ENCODE results near the gene ATF4.
"Not testable (repeated sequence)": the region's sequence is repeated elsewhere in the genome, so short reads cannot be mapped to it uniquely, and the experiment has no call there.

ATF4 gene

GRCh38 chr22:39511226-39511625 lies 9.1 kb upstream of the ATF4 start:
- no peak for DNase-seq

- no peak for DNase-seq
Observed at GRCh38 chr22:39512026-39512425, 8.3 kb upstream of the ATF4 start.

- DNase-seq, result no peak
Observed at GRCh38 chr22:39513791-39514190, 6.6 kb upstream of the ATF4 start.

GRCh38 chr22:39514373-39514973 lies 5.9 kb upstream of the ATF4 start:
- DNase-seq, result peak; percentile 72 to 77

- no peak for DNase-seq
Observed at GRCh38 chr22:39515266-39516050, 4.9 kb upstream of the ATF4 start.

- no peak for DNase-seq
Observed at GRCh38 chr22:39517470-39517869, 2.9 kb upstream of the ATF4 start.

GRCh38 chr22:39518144-39518786 lies 2.1 kb upstream of the ATF4 start:
- no peak for DNase-seq

- DNase-seq, result peak; percentile 66 to 67
Observed at GRCh38 chr22:39518996-39519680, 1.2 kb upstream of the ATF4 start.

- peak in 1 of 2 experiments; percentile 96 for DNase-seq
Observed at GRCh38 chr22:39519681-39520225, 609 bp upstream of the ATF4 start.

GRCh38 chr22:39521106-39521885 lies 934 bp downstream of the ATF4 start:
- not testable (repeated sequence) for DNase-seq

GRCh38 chr22:39522091-39522490 lies 1.7 kb downstream of the ATF4 start:
- not testable (repeated sequence) for DNase-seq

- DNase-seq, result peak; percentile 64 to 71
Observed at GRCh38 chr22:39522567-39523300, 2.4 kb downstream of the ATF4 start.

- peak; percentile 38 to 49 for DNase-seq
Observed at GRCh38 chr22:39524089-39524752, 3.9 kb downstream of the ATF4 start.

- peak; percentile 44 to 48 for DNase-seq
Observed at GRCh38 chr22:39524753-39525657, 4.6 kb downstream of the ATF4 start.

- peak in 1 of 2 experiments; percentile 42 for DNase-seq
Observed at GRCh38 chr22:39525658-39525975, 5.3 kb downstream of the ATF4 start.

GRCh38 chr22:39526736-39527171 lies 6.4 kb downstream of the ATF4 start:
- peak; percentile 54 to 58 for DNase-seq

GRCh38 chr22:39527481-39527961 lies 7.2 kb downstream of the ATF4 start:
- peak in 1 of 2 experiments; percentile 34 for DNase-seq

GRCh38 chr22:39528080-39528661 lies 7.8 kb downstream of the ATF4 start:
- no peak for DNase-seq
